ENCODE results near the gene RANGAP1.

Gene RANGAP1, protein sequence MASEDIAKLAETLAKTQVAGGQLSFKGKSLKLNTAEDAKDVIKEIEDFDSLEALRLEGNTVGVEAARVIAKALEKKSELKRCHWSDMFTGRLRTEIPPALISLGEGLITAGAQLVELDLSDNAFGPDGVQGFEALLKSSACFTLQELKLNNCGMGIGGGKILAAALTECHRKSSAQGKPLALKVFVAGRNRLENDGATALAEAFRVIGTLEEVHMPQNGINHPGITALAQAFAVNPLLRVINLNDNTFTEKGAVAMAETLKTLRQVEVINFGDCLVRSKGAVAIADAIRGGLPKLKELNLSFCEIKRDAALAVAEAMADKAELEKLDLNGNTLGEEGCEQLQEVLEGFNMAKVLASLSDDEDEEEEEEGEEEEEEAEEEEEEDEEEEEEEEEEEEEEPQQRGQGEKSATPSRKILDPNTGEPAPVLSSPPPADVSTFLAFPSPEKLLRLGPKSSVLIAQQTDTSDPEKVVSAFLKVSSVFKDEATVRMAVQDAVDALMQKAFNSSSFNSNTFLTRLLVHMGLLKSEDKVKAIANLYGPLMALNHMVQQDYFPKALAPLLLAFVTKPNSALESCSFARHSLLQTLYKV

GRCh38 chr22:41285820-41286638, at the start of gene RANGAP1:
RANGAP1 (minus strand) TSS chr22:41286187; CDS start chr22:41281044, 5,143 bp downstream.
- FAIRE-seq (peak; percentile 71), DNase-seq (ENCODE audit: insufficient read length, low spot score) (peak; percentile 78)

GRCh38 chr22:41334951-41335635, 49.1 kb upstream of the RANGAP1 start:
- FAIRE-seq (no peak), DNase-seq (ENCODE audit: insufficient read length, low spot score) (no peak)

More at GRCh38 chr22:41285820-41286638, at the start of gene RANGAP1:
- TF ChIP-seq POLR2A (IDR thresholded peaks at IDR 0.05; ENCODE audit: low read depth, low read length) = peak; percentile 63

DNA sequence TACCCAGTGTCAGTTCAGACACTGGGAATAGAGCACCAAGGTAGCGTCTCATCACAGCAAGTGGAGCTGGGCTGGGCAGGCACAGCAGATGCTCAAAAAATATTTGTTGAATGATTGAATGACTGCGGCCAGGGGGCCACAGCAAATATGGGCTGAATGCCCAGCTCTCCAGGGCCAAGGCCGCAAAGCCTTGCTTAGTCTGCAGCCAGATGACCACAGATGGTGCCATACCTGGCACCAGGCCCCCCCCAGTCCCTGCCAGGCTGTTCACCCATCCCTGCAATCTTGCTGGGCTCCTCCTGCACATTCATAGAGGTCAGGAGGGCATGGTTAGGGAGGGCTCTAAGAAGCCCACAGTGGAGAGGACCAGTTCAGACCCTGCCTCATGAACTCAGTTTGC, 48.2 kb upstream of the RANGAP1 start:
- no peak for FAIRE-seq
- DNase-seq (ENCODE audit: insufficient read length, low spot score) = no peak
- TF ChIP-seq POLR2A (IDR thresholded peaks at IDR 0.05; ENCODE audit: low read depth, low read length) = no peak

More at GRCh38 chr22:41334951-41335635, 49.1 kb upstream of the RANGAP1 start:
- no peak for TF ChIP-seq POLR2A (IDR thresholded peaks at IDR 0.05; ENCODE audit: low read depth, low read length)

DNA sequence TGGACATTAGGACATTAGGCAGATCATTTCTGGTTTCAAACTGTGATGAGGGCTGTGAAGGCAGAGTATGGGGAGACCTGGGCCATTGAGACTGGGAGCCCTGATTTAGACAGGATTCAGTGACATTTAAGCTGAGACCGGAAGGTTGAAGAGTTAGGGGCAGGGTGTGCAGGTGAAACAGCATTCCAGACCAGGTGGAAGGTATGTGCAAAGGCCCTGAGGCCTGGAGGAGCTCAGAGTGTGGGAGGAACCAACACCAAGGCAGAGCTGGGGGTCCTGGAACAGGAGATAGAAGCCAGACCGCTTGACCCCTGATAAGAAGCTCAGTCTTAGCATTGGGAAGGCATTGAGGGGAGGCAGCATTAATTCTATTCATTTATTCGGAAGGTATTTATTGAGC, 47.8 kb upstream of the RANGAP1 start:
- TF ChIP-seq POLR2A (IDR thresholded peaks at IDR 0.05; ENCODE audit: low read depth, low read length) = no peak
- FAIRE-seq = no peak
- DNase-seq (ENCODE audit: insufficient read length, low spot score) = no peak

DNA sequence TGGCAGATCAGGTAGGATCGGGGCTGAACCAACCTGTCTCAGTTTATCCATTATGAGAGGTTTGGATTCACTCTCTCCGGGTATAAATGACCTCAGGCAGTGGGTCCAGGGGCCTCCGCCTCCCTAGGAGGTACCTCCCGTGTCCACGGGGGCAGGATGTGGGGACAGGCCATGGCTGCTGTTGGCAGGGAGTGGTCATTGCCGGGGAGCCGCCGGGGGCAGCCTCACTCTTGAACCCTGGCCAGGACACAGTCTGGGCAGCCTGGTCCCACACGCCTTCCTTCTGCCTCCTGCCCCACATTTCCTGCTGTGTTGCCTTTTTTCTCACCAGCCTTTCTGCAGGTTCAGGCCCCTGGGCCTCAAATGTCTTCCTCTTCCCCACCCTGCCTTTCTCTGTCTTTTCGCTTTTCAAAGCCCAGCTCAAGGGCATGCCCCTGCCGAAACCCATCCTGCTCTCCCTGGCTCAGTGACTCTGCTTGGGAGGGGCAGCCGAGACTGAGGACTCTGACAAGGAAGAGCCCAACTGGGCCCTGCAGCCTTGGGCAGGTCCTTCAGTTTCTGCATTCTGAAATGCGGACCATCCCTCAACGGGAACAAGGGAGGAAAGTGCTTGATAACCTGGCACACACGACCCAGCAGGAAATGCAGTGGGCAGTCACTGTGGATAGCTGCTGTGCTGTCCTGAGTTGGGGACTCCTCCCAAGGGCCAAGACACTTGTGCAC, 46.4 kb upstream of the RANGAP1 start:
- no peak for FAIRE-seq
- TF ChIP-seq POLR2A (IDR thresholded peaks at IDR 0.05; ENCODE audit: low read depth, low read length) = no peak
- DNase-seq (ENCODE audit: insufficient read length, low spot score) = no peak

GRCh38 chr22:41330169-41330568, 44.2 kb upstream of the RANGAP1 start:
- FAIRE-seq = no peak
- DNase-seq (ENCODE audit: insufficient read length, low spot score) = no peak
- no peak for TF ChIP-seq POLR2A (IDR thresholded peaks at IDR 0.05; ENCODE audit: low read depth, low read length)

DNA sequence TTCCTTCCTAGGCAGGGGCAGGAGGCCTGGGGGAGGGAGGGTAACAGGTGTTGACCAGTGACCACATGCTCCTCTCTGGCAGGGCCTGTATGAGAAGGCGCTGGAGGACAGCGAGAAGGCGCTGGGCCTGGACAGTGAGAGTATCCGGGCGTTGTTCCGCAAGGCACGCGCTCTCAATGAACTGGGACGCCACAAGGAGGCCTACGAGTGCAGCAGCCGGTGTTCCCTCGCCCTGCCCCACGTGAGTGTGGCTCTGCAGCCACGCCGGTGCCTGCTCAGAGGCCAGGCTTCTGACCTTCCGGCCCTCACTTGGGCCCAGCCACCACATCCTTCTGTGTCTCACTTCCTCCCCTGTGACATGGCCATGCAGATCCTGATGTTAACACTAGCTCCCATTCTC, 41.1 kb upstream of the RANGAP1 start:
- no peak for FAIRE-seq
- TF ChIP-seq POLR2A (IDR thresholded peaks at IDR 0.05; ENCODE audit: low read depth, low read length) = no peak

DNA sequence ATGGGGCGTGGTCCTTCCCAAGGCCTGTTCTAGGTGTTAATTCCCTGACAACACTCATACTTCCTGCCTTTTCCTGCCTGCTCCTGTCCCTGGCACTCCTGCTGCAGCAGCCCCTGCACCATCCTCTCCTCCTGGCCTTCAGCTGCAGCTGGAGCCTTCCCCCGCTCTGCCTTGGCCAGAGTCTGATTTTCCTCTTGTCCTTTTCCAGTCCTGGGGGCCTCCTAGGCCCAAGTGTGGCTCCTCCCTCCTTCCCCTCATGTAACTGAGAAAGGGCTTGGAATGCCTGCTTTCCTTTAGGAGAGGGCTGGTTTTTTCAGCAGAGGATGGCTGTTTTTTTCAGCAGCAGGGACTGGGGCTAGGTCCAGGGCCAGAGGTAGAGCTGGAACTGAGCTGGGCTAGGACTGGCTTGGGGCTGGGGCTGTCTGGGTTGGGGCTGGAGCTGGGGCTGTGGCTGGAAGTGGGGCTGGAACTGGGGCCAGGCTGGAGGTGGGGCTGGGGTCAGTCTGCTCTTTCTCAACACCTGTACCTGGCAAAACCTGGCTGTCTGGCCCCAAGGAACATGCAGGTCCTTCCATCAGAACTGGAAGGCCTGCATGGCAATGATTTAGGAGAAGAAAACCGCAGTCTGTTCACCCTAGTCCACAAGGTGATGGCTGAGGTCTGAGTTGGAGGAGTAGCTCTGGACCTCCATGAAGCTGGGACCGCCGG, 39.0 kb upstream of the RANGAP1 start:
- no peak for DNase-seq (ENCODE audit: insufficient read length, low spot score)
- TF ChIP-seq POLR2A (IDR thresholded peaks at IDR 0.05; ENCODE audit: low read depth, low read length) = no peak
- FAIRE-seq = no peak

More for the DNA sequence above, 41.1 kb upstream of the RANGAP1 start:
- no peak for DNase-seq (ENCODE audit: insufficient read length, low spot score)

- DNase-seq (ENCODE audit: insufficient read length, low spot score) (no peak), FAIRE-seq (no peak)
- TF ChIP-seq POLR2A (IDR thresholded peaks at IDR 0.05; ENCODE audit: low read depth, low read length) = no peak
Measured at GRCh38 chr22:41320416-41321240, 34.6 kb upstream of the RANGAP1 start.

DNA sequence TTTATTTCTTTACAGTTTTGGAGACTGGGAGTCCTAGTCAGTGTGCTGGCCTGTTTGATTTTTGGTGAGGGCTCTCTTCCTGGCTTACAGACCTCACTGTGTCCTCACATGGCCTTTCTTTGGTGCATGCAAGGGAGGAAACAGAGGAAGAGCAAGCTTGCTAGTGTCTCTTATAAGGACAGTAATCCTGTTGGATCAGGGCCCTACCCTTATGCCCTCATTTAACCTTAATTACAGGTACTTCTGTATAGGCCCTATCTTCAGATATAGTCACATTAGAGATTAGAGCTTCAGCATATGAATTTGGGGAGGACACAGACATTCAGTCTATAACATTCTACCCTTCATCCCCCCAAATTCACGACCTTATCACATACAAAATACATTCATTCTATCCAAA, 29.6 kb upstream of the RANGAP1 start:
- no peak for FAIRE-seq
- no peak for TF ChIP-seq POLR2A (IDR thresholded peaks at IDR 0.05; ENCODE audit: low read depth, low read length)
- no peak for DNase-seq (ENCODE audit: insufficient read length, low spot score)

DNA sequence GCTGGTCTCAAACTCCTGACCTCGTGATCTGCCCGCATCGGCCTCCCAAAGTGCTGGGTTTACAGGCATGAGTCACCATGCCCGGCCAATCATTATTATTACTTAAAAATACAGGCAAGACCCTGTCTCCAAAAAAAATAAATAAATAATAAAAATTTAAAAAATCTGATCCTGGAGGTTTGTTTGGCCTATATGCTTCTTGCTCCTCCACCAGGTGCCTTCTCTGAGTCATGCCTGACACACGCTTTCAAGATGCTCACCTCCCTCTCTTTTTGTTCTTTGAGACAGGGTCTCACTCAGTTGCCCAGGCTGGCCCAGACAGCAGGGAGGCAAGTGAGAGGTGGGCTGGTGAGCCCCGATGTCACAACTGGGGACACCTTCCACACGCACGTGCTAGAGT, 28.8 kb upstream of the RANGAP1 start:
- no peak for TF ChIP-seq POLR2A (IDR thresholded peaks at IDR 0.05; ENCODE audit: low read depth, low read length)
- no peak for DNase-seq (ENCODE audit: insufficient read length, low spot score)
- FAIRE-seq = no peak

DNA sequence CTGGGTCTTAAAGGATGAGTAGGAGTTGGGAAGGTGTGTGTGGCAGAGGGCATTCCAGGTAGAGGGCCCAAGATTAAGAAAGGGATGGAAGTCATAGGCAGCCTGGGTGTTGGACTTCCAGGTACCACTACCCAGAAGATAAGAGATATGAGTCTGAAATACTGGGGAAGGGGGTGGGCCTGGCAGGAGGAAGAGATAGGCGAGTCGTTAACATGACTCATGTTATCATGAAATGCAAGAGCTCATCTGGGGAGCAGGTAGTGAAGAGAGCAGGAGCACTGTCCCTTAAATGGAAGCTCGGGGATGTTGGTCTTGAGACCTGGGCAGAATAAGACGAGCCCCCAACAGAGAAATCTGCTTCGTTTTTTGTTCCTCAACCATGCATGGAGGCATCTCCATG, 25.5 kb upstream of the RANGAP1 start:
- DNase-seq (ENCODE audit: insufficient read length, low spot score) (no peak), FAIRE-seq (no peak)
- TF ChIP-seq POLR2A (IDR thresholded peaks at IDR 0.05; ENCODE audit: low read depth, low read length) = no peak

Measured in H54 (cell line).